HepG2 (cell line): ENCODE results near the gene SETD1B. TPM values are rescaled to one million over a fixed set of nuclear protein-coding genes. Genes with fewer than 3 reads are reported as not detected.

ENCODE experiments used
- ATF2 ChIP-seq: sonication (generic); formaldehyde crosslinking; IDR thresholded peaks from 2 replicates; pipeline ENCODE4 v1.4.0; 2020; ENCODE audit warnings: missing genetic modification reagents
- DPF2 ChIP-seq: sonication (generic); formaldehyde crosslinking; IDR thresholded peaks from 2 replicates; pipeline ENCODE4 v1.4.0; 2020; ENCODE audit warnings: mild to moderate bottlenecking, low read depth, missing genetic modification reagents, borderline replicate concordance
- EED ChIP-seq: sonication (generic); formaldehyde crosslinking; IDR thresholded peaks from 2 replicates; pipeline ENCODE4 v1.5.0; 2020; ENCODE audit warnings: mild to moderate bottlenecking, missing genetic modification reagents
- ERF ChIP-seq: IDR thresholded peaks from 2 replicates; pipeline ENCODE4 v1.6.1; 2018; ENCODE audit warnings: missing biosample characterization, missing genetic modification reagents
- ETS1 ChIP-seq: sonication (generic); formaldehyde crosslinking; IDR thresholded peaks from 2 replicates; pipeline ENCODE4 v1.4.0; 2020; ENCODE audit warnings: missing genetic modification reagents
- FOXA1 ChIP-seq, 2 experiments: fragments of 450-650 bp in 1 of 2; sonication (generic) in 1 of 2; formaldehyde crosslinking in 1 of 2; IDR thresholded peaks; 2 replicates each; pipeline versions ENCODE4 v1.4.0 to v1.6.1; 2016 to 2020; ENCODE audit warnings: missing genetic modification reagents in 1 of 2
- HMGA1 ChIP-seq: sonication (generic); formaldehyde crosslinking; conservative IDR thresholded peaks from 2 replicates; pipeline ENCODE4 v1.4.0; 2020; ENCODE audit warnings: missing genetic modification reagents
- JUNB ChIP-seq: sonication (generic); formaldehyde crosslinking; IDR thresholded peaks from 2 replicates; pipeline ENCODE4 v1.8.0; 2022; ENCODE audit warnings: missing genetic modification reagents, mild to moderate bottlenecking, borderline replicate concordance
- KDM3A ChIP-seq: IDR thresholded peaks from 2 replicates; pipeline ENCODE4 v1.6.1; 2018; ENCODE audit warnings: low read depth, missing compliant biosample characterization
- LBX2 ChIP-seq: sonication (generic); formaldehyde crosslinking; IDR thresholded peaks from 2 replicates; pipeline ENCODE4 v1.5.0; 2020; ENCODE audit warnings: missing genetic modification reagents, mild to moderate bottlenecking, borderline replicate concordance
- MTA1 ChIP-seq: sonication (generic); formaldehyde crosslinking; IDR thresholded peaks from 2 replicates; pipeline ENCODE4 v1.4.0; 2020; ENCODE audit warnings: missing genetic modification reagents, mild to moderate bottlenecking, borderline replicate concordance
- NFE2L1 ChIP-seq: sonication (generic); formaldehyde crosslinking; IDR thresholded peaks from 2 replicates; pipeline ENCODE4 v1.4.0; 2020; ENCODE audit warnings: missing genetic modification reagents, mild to moderate bottlenecking, borderline replicate concordance
- PHF8 ChIP-seq: sonication (generic); formaldehyde crosslinking; IDR thresholded peaks from 2 replicates; pipeline ENCODE4 v1.5.0; 2020; ENCODE audit warnings: missing genetic modification reagents
- SP4 ChIP-seq: sonication (generic); formaldehyde crosslinking; IDR thresholded peaks from 2 replicates; pipeline ENCODE4 v1.8.1; 2023; ENCODE audit warnings: mild to moderate bottlenecking, missing genetic modification reagents
- TEAD2 ChIP-seq: sonication (generic); formaldehyde crosslinking; IDR thresholded peaks from 2 replicates; pipeline ENCODE4 v1.9.0; 2021; ENCODE audit warnings: missing genetic modification reagents
- TFAP4 ChIP-seq: sonication (generic); IDR thresholded peaks from 2 replicates; pipeline ENCODE4 v1.6.1; 2016; ENCODE audit warnings: low read depth, borderline replicate concordance
- ZBTB25 ChIP-seq: IDR thresholded peaks from 2 replicates; pipeline ENCODE4 v1.6.1; 2018; ENCODE audit warnings: missing genetic modification reagents
- ZNF597 ChIP-seq: sonication (generic); formaldehyde crosslinking; IDR thresholded peaks from 2 replicates; pipeline ENCODE4 v1.5.0; 2020; ENCODE audit warnings: missing genetic modification reagents
- ZNF7 ChIP-seq: IDR thresholded peaks from 2 replicates; pipeline ENCODE4 v1.6.1; 2016; ENCODE audit warnings: missing biosample characterization, missing genetic modification reagents
- ZNF776 ChIP-seq: sonication (generic); formaldehyde crosslinking; IDR thresholded peaks from 2 replicates; pipeline ENCODE4 v1.4.0; 2020; ENCODE audit warnings: mild to moderate bottlenecking, missing genetic modification reagents
- polyA plus RNA-seq, 8 experiments: library from polyadenylated mRNA; depleted of rRNA in 3 of 8; stranded (reverse) in 7 of 8; unstranded in 1 of 8; fragments of >200 nt; fragmentation: Illumina TruSeq in 4 of 8; extraction: Trizol in 4 of 8; gene quantifications; 2 replicates each; pipeline versions ENCODE4 v1.2.1 to v1.2.3, GENCODE V29; 2011 to 2016; ENCODE audit warnings: low read depth in 4 of 8, missing spikeins in 1 of 8, mixed read lengths in 1 of 8; ENCODE audit not compliant: insufficient read depth in 1 of 8
- total RNA-seq, 5 experiments: library from RNA; depleted of rRNA; stranded (reverse); fragments of >200 nt; fragmentation: Illumina TruSeq; extraction: Trizol; gene quantifications; 2 replicates each; pipeline ENCODE4 v1.2.3, GENCODE V29; 2016; ENCODE audit warnings: low read depth in 1 of 5

SETD1B gene
- total and polyA plus RNA-seq, 2 of the 13 experiments (the other 11 are each of a cell fraction or from before 2014, with no cell fraction given), result 1.1 to 1.4 TPM

GRCh38 chr12:121796855-121797751 lies 6.7 kb upstream of the SETD1B start (continued):
- TF ChIP-seq ZNF776 (CRISPR knock-in tag) (no peak), ATF2 (peak; percentile 88), ETS1 (CRISPR knock-in tag) (no peak), NFE2L1 (CRISPR knock-in tag) (no peak), FOXA1 (IDR thresholded peaks at IDR 0.05) (no peak), FOXA1 (CRISPR knock-in tag; IDR thresholded peaks at IDR 0.05) (no peak), ZBTB25 (CRISPR knock-in tag) (peak; percentile 85; the same call in 1 of the 2 replicates), KDM3A (CRISPR knock-in tag) (peak; percentile 65; the same call in 1 of the 2 replicates), TEAD2 (no peak), JUNB (no peak), HMGA1 (no peak), ZNF597 (no peak), MTA1 (peak; percentile 73; the same call in 1 of the 2 replicates), DPF2 (no peak), TFAP4 (peak; percentile 78), LBX2 (CRISPR knock-in tag) (no peak), ERF (CRISPR knock-in tag) (peak; percentile 89), ZNF7 (CRISPR knock-in tag) (no peak), EED (CRISPR knock-in tag) (no peak), PHF8 (CRISPR knock-in tag) (peak; percentile 65), SP4 (CRISPR knock-in tag) (peak; percentile 92)
